Gastrocnemius medialis (tissue), 4 donors: ENCODE measurements around the gene FYN.

Experiments
- CTCF ChIP-seq, 5 experiments: fragments of 450-650 bp in 3 of 5; fragments of 200-600 bp in 2 of 5; sonication (generic) in 2 of 5; IDR thresholded peaks in 4 of 5; conservative IDR thresholded peaks in 1 of 5; 1 replicate in 4 of 5; 2 replicates in 1 of 5; pipeline ENCODE4 v1.5.1; 2016 to 2019; ENCODE audit warnings: antibody characterized with exemption in 5 of 5, mild to moderate bottlenecking in 3 of 5, moderate library complexity in 3 of 5
- POLR2A ChIP-seq, 2 donors: fragments of 450-650 bp; IDR thresholded peaks; one replicate each; pipeline ENCODE4 v1.6.1; 2017; ENCODE audit warnings: antibody characterized with exemption in 2 of 2, mild to moderate bottlenecking in 2 of 2, moderate library complexity in 2 of 2

- TF ChIP-seq CTCF (IDR thresholded peaks at IDR 0.05 in 4 of 5, conservative IDR thresholded peaks at IDR 0.05 in 1 of 5) (no peak), POLR2A (IDR thresholded peaks at IDR 0.05) (no peak)
Observed at GRCh38 chr6:111802720-111803330, 70.4 kb downstream of the FYN start.
